ENCODE measurements around the gene ANKRD33B. TPM values are rescaled to one million over a fixed set of nuclear protein-coding genes. Genes with fewer than 3 reads are reported as not detected.
A peak's percentile ranks its signal among the peaks of the same experiment; 100 is the strongest.

The ANKRD33B gene
- total and polyA plus RNA-seq, 2 of the 8 experiments (the other 6 are each of a cell fraction or from before 2014, with no cell fraction given) = 6.9 to 20.6 TPM

DNA sequence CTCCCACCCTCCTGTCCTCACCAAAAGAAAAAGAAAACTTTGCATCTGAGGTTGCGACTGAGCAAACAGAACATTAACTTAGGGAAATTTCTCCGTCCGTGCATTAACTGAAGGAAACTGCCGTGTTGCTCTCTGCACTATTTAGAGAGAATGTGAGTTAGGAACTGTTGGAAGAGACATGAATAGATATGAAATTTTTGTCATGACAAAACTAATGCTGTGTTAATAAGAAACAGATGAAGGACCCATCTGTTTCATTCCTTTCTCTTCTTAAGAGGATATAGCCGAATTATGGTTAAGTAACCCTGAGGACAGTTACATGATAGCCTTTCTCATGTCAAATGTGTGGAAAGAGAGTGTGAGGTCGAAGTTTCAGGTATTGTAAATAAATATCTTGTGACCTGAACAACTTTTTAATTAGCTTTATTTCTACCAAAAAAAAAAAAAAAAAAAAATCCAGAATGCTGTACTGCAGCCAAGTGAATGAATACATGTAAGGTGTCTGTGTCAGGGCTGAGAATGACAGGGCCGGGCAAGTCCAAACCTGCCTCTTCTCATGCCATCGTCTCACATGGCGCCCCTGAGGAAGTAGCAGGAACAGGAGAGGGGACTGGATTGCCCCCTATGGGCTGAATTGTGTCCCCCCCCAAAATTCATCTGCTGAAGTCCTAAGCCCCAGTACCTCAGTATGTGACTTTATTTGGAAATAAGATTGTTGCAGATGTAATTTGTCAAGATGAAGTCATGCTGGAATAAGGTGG is 35.6 kb upstream of the ANKRD33B start:
- Histone ChIP-seq H4K8ac (ENCODE audit: extremely low read depth, insufficient read depth, low read length) (no peak overlapping the region), H2BK20ac (ENCODE audit: low read length) (0 out of 2 replicates have a peak overlapping the region, but pooled peaks have one; percentile 48), H3K23me2 (ENCODE audit: low read depth, low read length) (peaks cover 2% of the 10 kb centered on the region; the same call in 1 of the 2 replicates), H3K4me3 (ENCODE audit: extremely low read depth in 1 of 4, insufficient read depth in 2 of 4, low read depth in 3 of 4, low read length in 4 of 4) (no peak overlapping the region), H3K9ac (replicated peaks in 1 of 4; ENCODE audit: extremely low read depth in 1 of 4, low read depth in 3 of 4, low read length in 3 of 4) (no peak overlapping the region), H2AFZ (ENCODE audit: low read length) (no peak overlapping the region), H4K5ac (ENCODE audit: insufficient read length, low read depth, low read length) (no peak overlapping the region), H2BK12ac (ENCODE audit: low read depth, low read length) (no peak overlapping the region), H3K79me1 (ENCODE audit: low read depth, low read length) (no peaks in the 10 kb centered on the region), H3K18ac (ENCODE audit: extremely low read depth, low read length) (0 out of 2 replicates have a peak overlapping the region, but pooled peaks have one; percentile 26), H2BK15ac (ENCODE audit: low read length) (no peak overlapping the region), H3K4me1 (replicated peaks in 1 of 4; ENCODE audit: control insufficient read depth in 3 of 4, insufficient read depth in 4 of 4, low read length in 3 of 4) (peaks cover 0 to 5% (median 3%) of the 10 kb centered on the region in 4 experiments; a peak in 4 of 7 replicates), H3K27ac (ENCODE audit: low read depth, low read length) (no peak overlapping the region), H3K14ac (ENCODE audit: insufficient read length) (no peak overlapping the region), H4K20me1 (replicated peaks in 1 of 2; ENCODE audit: control insufficient read depth in 1 of 2, insufficient read depth in 2 of 2, low read length in 2 of 2) (peaks cover 0 to 2% of the 10 kb centered on the region in 2 experiments), H2BK120ac (replicated peaks; ENCODE audit: low read depth, low read length) (peak overlapping the region; percentile 77), H4K91ac (replicated peaks; ENCODE audit: insufficient read length, low read length) (peak overlapping the region; percentile 3), H3K4me2 (ENCODE audit: insufficient read depth in 1 of 2, low read depth in 2 of 2, low read length in 2 of 2) (no peak overlapping the region), H3K4ac (replicated peaks; ENCODE audit: insufficient read length, low read depth, low read length) (no peak overlapping the region), H2BK5ac (ENCODE audit: low read depth, low read length) (peak overlapping the region; percentile 85; the same call in 1 of the 2 replicates), H3K9me3 (ENCODE audit: insufficient read depth in 2 of 2, low read depth in 1 of 2, low read length in 1 of 2) (no peaks in the 10 kb centered on the region), H3K27me3 (replicated peaks in 1 of 4; ENCODE audit: control insufficient read depth in 3 of 4, extremely low read depth in 1 of 4, insufficient read depth in 3 of 4, low read length in 3 of 4) (no peaks in the 10 kb centered on the region; a peak in 1 of 7 replicates), H3K23ac (ENCODE audit: insufficient read length) (no peak overlapping the region), H3K56ac (replicated peaks; ENCODE audit: insufficient read length, low read depth, low read length) (no peak overlapping the region), H2AK5ac (ENCODE audit: low read depth, low read length) (no peak overlapping the region), H3K36me3 (ENCODE audit: control insufficient read depth in 2 of 4, insufficient read depth in 4 of 4, low read length in 3 of 4) (no peaks in the 10 kb centered on the region), H3K79me2 (ENCODE audit: control insufficient read depth in 1 of 2, insufficient read depth in 2 of 2, low read length in 2 of 2) (no peaks in the 10 kb centered on the region)
- DNase-seq (ENCODE audit: low read depth in 1 of 2, low spot score in 2 of 2) (no peak), FAIRE-seq (no peak)
- ChIA-PET CTCF (ENCODE audit: partially characterized antibody) (interaction anchor here (0.6 to 2.3 kb wide), 13 partner anchors 9 to 228 kb away, joined by 3 to 12 read pairs (median 3); no protein-coding TSS in a partner anchor), POLR2A (ENCODE audit: partially characterized antibody) (no interaction called here)
- 74% methylated on average over 9 of the region's 9 CpGs; no CpG with 5 or more reads in 1 of the 2 experiments for WGBS, 2 experiments (ENCODE audit: extremely low coverage in 1 of 2, insufficient coverage in 1 of 2, insufficient read length in 1 of 2, insufficient replicate concordance in 2 of 2, low coverage in 1 of 2, low lambda C conversion rate in 2 of 2, missing lambda C conversion rate in 1 of 2)
- TF ChIP-seq, protein P1, sequence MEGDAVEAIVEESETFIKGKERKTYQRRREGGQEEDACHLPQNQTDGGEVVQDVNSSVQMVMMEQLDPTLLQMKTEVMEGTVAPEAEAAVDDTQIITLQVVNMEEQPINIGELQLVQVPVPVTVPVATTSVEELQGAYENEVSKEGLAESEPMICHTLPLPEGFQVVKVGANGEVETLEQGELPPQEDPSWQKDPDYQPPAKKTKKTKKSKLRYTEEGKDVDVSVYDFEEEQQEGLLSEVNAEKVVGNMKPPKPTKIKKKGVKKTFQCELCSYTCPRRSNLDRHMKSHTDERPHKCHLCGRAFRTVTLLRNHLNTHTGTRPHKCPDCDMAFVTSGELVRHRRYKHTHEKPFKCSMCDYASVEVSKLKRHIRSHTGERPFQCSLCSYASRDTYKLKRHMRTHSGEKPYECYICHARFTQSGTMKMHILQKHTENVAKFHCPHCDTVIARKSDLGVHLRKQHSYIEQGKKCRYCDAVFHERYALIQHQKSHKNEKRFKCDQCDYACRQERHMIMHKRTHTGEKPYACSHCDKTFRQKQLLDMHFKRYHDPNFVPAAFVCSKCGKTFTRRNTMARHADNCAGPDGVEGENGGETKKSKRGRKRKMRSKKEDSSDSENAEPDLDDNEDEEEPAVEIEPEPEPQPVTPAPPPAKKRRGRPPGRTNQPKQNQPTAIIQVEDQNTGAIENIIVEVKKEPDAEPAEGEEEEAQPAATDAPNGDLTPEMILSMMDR (IDR thresholded peaks at IDR 0.05; ENCODE audit: control extremely low read depth in 1 of 3, insufficient read depth in 1 of 3, low read depth in 1 of 3, low read length in 3 of 3) = peak; percentile 8 to 26 (median 19); a peak in 3 of 4 replicates
- TF ChIP-seq RAD21 (IDR thresholded peaks at IDR 0.05 in 1 of 2, conservative IDR thresholded peaks at IDR 0.05 in 1 of 2; ENCODE audit: low read depth in 2 of 2, low read length in 2 of 2) = peak in 1 of 2 experiments; percentile 39; a peak in 3 of 4 replicates
- TF ChIP-seq SUZ12 (IDR thresholded peaks at IDR 0.05; ENCODE audit: low read length) = no peak
